Measurements from ENCODE around the gene MAGIX. TPM values are rescaled to one million over a fixed set of nuclear protein-coding genes. Genes with fewer than 3 reads are reported as not detected.

The MAGIX gene
- total and polyA plus RNA-seq, 2 donors (not counting 1 experiment from before 2014, with no cell fraction given), result 0.40 to 1.7 TPM

- peaks cover 2% of the 10 kb centered on the region for H3K4me1 ChIP-seq (ENCODE audit: control insufficient read depth, extremely low read depth, insufficient read depth, low read length)
- TF ChIP-seq CTCF (conservative IDR thresholded peaks at IDR 0.05 in 1 of 2, IDR thresholded peaks at IDR 0.05 in 1 of 2; ENCODE audit: low read depth in 1 of 2, low read length in 2 of 2), result no peak
- no peak overlapping the region for H2AFZ ChIP-seq (ENCODE audit: low read length)
- peaks cover 2% of the 10 kb centered on the region for H3K36me3 ChIP-seq (ENCODE audit: control insufficient read depth, insufficient read depth, low read length)
- H3K9me3 ChIP-seq (ENCODE audit: control insufficient read depth, insufficient read depth, low read depth, low read length), result no peaks in the 10 kb centered on the region
- no peak for DNase-seq (ENCODE audit: low read depth in 2 of 2)
- no peak overlapping the region for H3K27ac ChIP-seq (ENCODE audit: insufficient read depth, low read length)
- no peaks in the 10 kb centered on the region for H4K20me1 ChIP-seq (ENCODE audit: control insufficient read depth, extremely low read depth, insufficient read depth, low read length)
- peaks cover 15% of the 10 kb centered on the region for H3K79me2 ChIP-seq (ENCODE audit: control insufficient read depth, insufficient read depth, low read length)
- no peak overlapping the region for H3K4me2 ChIP-seq (ENCODE audit: extremely low read depth, insufficient read depth, low read length)
- no peak overlapping the region for H3K4me3 ChIP-seq (replicated peaks in 1 of 4; ENCODE audit: control extremely low read depth in 1 of 4, insufficient read depth in 1 of 4, low read depth in 3 of 4, low read length in 4 of 4)
- H3K9ac ChIP-seq (ENCODE audit: insufficient read depth, low read length), result no peak overlapping the region
- H3K27me3 ChIP-seq (ENCODE audit: control insufficient read depth, insufficient read depth, low read length), result no peaks in the 10 kb centered on the region
Measured at GRCh38 chrX:49175435-49176274, 13.1 kb downstream of the MAGIX start.

- no peak overlapping the region for H3K4me2 ChIP-seq (ENCODE audit: extremely low read depth, insufficient read depth, low read length)
- peaks cover 2% of the 10 kb centered on the region for H3K4me1 ChIP-seq (ENCODE audit: control insufficient read depth, extremely low read depth, insufficient read depth, low read length)
- H3K36me3 ChIP-seq (ENCODE audit: control insufficient read depth, insufficient read depth, low read length), result peaks cover 2% of the 10 kb centered on the region
- no peaks in the 10 kb centered on the region for H3K27me3 ChIP-seq (ENCODE audit: control insufficient read depth, insufficient read depth, low read length)
- TF ChIP-seq EZH2 (IDR thresholded peaks at IDR 0.05; ENCODE audit: low read length, missing control alignments), result no peak
- TF ChIP-seq CTCF (conservative IDR thresholded peaks at IDR 0.05 in 1 of 2, IDR thresholded peaks at IDR 0.05 in 1 of 2; ENCODE audit: low read depth in 1 of 2, low read length in 2 of 2), result no peak
- no peak overlapping the region for H2AFZ ChIP-seq (ENCODE audit: low read length)
- no peaks in the 10 kb centered on the region for H4K20me1 ChIP-seq (ENCODE audit: control insufficient read depth, extremely low read depth, insufficient read depth, low read length)
- no peak overlapping the region for H3K4me3 ChIP-seq (replicated peaks in 1 of 4; ENCODE audit: control extremely low read depth in 1 of 4, insufficient read depth in 1 of 4, low read depth in 3 of 4, low read length in 4 of 4)
- H3K9ac ChIP-seq (ENCODE audit: insufficient read depth, low read length), result no peak overlapping the region
- H3K79me2 ChIP-seq (ENCODE audit: control insufficient read depth, insufficient read depth, low read length), result peaks cover 15% of the 10 kb centered on the region
- H3K27ac ChIP-seq (ENCODE audit: insufficient read depth, low read length), result no peak overlapping the region
- DNase-seq (ENCODE audit: low read depth in 2 of 2), result no peak
- no peaks in the 10 kb centered on the region for H3K9me3 ChIP-seq (ENCODE audit: control insufficient read depth, insufficient read depth, low read depth, low read length)
Measured at GRCh38 chrX:49176421-49177326, 14.1 kb downstream of the MAGIX start.

- H3K27ac ChIP-seq (ENCODE audit: insufficient read depth, low read length), result no peak overlapping the region
- no peak overlapping the region for H3K9ac ChIP-seq (ENCODE audit: insufficient read depth, low read length)
- no peaks in the 10 kb centered on the region for H4K20me1 ChIP-seq (ENCODE audit: control insufficient read depth, extremely low read depth, insufficient read depth, low read length)
- no peak overlapping the region for H3K4me3 ChIP-seq (replicated peaks in 1 of 4; ENCODE audit: control extremely low read depth in 1 of 4, insufficient read depth in 1 of 4, low read depth in 3 of 4, low read length in 4 of 4)
- no peaks in the 10 kb centered on the region for H3K9me3 ChIP-seq (ENCODE audit: control insufficient read depth, insufficient read depth, low read depth, low read length)
- H2AFZ ChIP-seq (ENCODE audit: low read length), result no peak overlapping the region
- peaks cover 13% of the 10 kb centered on the region for H3K79me2 ChIP-seq (ENCODE audit: control insufficient read depth, insufficient read depth, low read length)
- no peak overlapping the region for H3K4me2 ChIP-seq (ENCODE audit: extremely low read depth, insufficient read depth, low read length)
- DNase-seq (ENCODE audit: low read depth in 2 of 2), result no peak
- TF ChIP-seq CTCF (conservative IDR thresholded peaks at IDR 0.05 in 1 of 2, IDR thresholded peaks at IDR 0.05 in 1 of 2; ENCODE audit: low read depth in 1 of 2, low read length in 2 of 2), result no peak
- no peak for TF ChIP-seq EZH2 (IDR thresholded peaks at IDR 0.05; ENCODE audit: low read length, missing control alignments)
- H3K36me3 ChIP-seq (ENCODE audit: control insufficient read depth, insufficient read depth, low read length), result peaks cover 2% of the 10 kb centered on the region
- no peaks in the 10 kb centered on the region for H3K27me3 ChIP-seq (ENCODE audit: control insufficient read depth, insufficient read depth, low read length)
- peaks cover 2% of the 10 kb centered on the region for H3K4me1 ChIP-seq (ENCODE audit: control insufficient read depth, extremely low read depth, insufficient read depth, low read length)
Measured at GRCh38 chrX:49177338-49177833, 14.8 kb downstream of the MAGIX start.
